K562 (cell line): ENCODE measurements around the gene CT45A9. TPM values are rescaled to one million over a fixed set of nuclear protein-coding genes. Genes with fewer than 3 reads are reported as not detected.

ENCODE experiments used
- BCOR ChIP-seq: fragments of 450-650 bp; IDR thresholded peaks from 2 replicates; pipeline ENCODE4 v1.6.1; 2016
- CREB1 ChIP-seq, 2 experiments: sonication (generic) in 1 of 2; formaldehyde crosslinking in 1 of 2; IDR thresholded peaks; 2 replicates each; pipeline versions ENCODE4 v1.6.1 to v1.8.0; 2012 to 2022; ENCODE audit warnings: inconsistent platforms in 1 of 2, mild to moderate bottlenecking in 1 of 2, missing genetic modification reagents in 1 of 2, moderate library complexity in 1 of 2
- CTBP1 ChIP-seq: fragments of 450-650 bp; IDR thresholded peaks from 2 replicates; pipeline ENCODE4 v1.6.1; 2016; ENCODE audit warnings: borderline replicate concordance
- CXXC5 ChIP-seq: fragments of 250-450 bp; sonication (Bioruptor Pico); IDR thresholded peaks from 2 replicates; pipeline ENCODE4 v1.8.0; 2022; ENCODE audit warnings: inconsistent platforms, mild to moderate bottlenecking, moderate library complexity
- DMBX1 ChIP-seq: fragments of 250-450 bp; sonication (Bioruptor Pico); IDR thresholded peaks from 2 replicates; pipeline ENCODE4 v1.8.0; 2022; ENCODE audit warnings: inconsistent platforms, mild to moderate bottlenecking, moderate library complexity, borderline replicate concordance
- ELF4 ChIP-seq: fragments of 450-650 bp; formaldehyde crosslinking; IDR thresholded peaks from 2 replicates; pipeline ENCODE4 v1.4.0; 2022; ENCODE audit warnings: missing genetic modification characterization
- EP400 ChIP-seq: fragments of 450-650 bp; IDR thresholded peaks from 2 replicates; pipeline ENCODE4 v1.6.1; 2017; ENCODE audit warnings: antibody characterized with exemption, mild to moderate bottlenecking, moderate library complexity
- EZH2 ChIP-seq: IDR thresholded peaks from 2 replicates; pipeline ENCODE4 v1.6.1; 2012; ENCODE audit warnings: low read depth, mild to moderate bottlenecking, inconsistent platforms, low read length, borderline replicate concordance
- FOSL1 ChIP-seq: fragments of 200-800 bp; sonication (Bioruptor generic); conservative IDR thresholded peaks from 2 replicates; pipeline ENCODE4 v1.6.1; 2016; ENCODE audit warnings: missing genetic modification characterization, missing compliant biosample characterization
- HDAC3 ChIP-seq: fragments of 450-650 bp; IDR thresholded peaks from 2 replicates; pipeline ENCODE4 v1.6.1; 2018; ENCODE audit warnings: borderline replicate concordance, mild to moderate bottlenecking, moderate library complexity; ENCODE audit not compliant: partially characterized antibody
- HEY1 ChIP-seq: fragments of 250-450 bp; sonication (Bioruptor Pico); IDR thresholded peaks from 2 replicates; pipeline ENCODE4 v1.5.0; 2020; ENCODE audit warnings: mild to moderate bottlenecking, moderate library complexity, borderline replicate concordance
- KHSRP ChIP-seq: fragments of 450-650 bp; IDR thresholded peaks from 2 replicates; pipeline ENCODE4 v1.6.1; 2017
- MAFG ChIP-seq: fragments of 450-650 bp; conservative IDR thresholded peaks from 2 replicates; pipeline ENCODE4 v1.6.1; 2016; ENCODE audit warnings: missing genetic modification characterization, missing compliant biosample characterization
- NCOA1 ChIP-seq: fragments of 450-650 bp; IDR thresholded peaks from 2 replicates; pipeline ENCODE4 v1.6.1; 2016; ENCODE audit warnings: low read depth
- RCOR1 ChIP-seq, 2 experiments: IDR thresholded peaks; 2 replicates each; pipeline ENCODE4 v1.6.1; 2012; ENCODE audit warnings: low read depth in 2 of 2, low read length in 2 of 2, borderline replicate concordance in 1 of 2, improper control_type of control experiment in 1 of 2
- TAF1 ChIP-seq: IDR thresholded peaks from 2 replicates; pipeline ENCODE4 v1.6.1; 2011; ENCODE audit warnings: mild to moderate bottlenecking, low read length, moderate library complexity; ENCODE audit not compliant: insufficient read depth, control insufficient read depth, severe bottlenecking; ENCODE audit errors: extremely low read depth
- TBL1XR1 ChIP-seq, 2 experiments: IDR thresholded peaks; 2 replicates each; pipeline ENCODE4 v1.6.1; 2012; ENCODE audit warnings: improper control_type of control experiment in 2 of 2, low read length in 2 of 2, mild to moderate bottlenecking in 1 of 2
- ZBED1 ChIP-seq: IDR thresholded peaks from 2 replicates; pipeline ENCODE4 v1.6.1; 2014
- ZNF197 ChIP-seq: fragments of 200-800 bp; sonication (Bioruptor generic); IDR thresholded peaks from 2 replicates; pipeline ENCODE4 v1.6.1; 2016; ENCODE audit warnings: low read depth, missing genetic modification characterization, missing compliant biosample characterization
- ZNF589 ChIP-seq: fragments of 200-800 bp; sonication (Bioruptor generic); IDR thresholded peaks from 2 replicates; pipeline ENCODE4 v1.6.1; 2016; ENCODE audit warnings: low read depth, missing genetic modification characterization, missing compliant biosample characterization
- ZZZ3 ChIP-seq: fragments of 450-650 bp; IDR thresholded peaks from 2 replicates; pipeline ENCODE4 v1.6.1; 2016; ENCODE audit warnings: antibody characterized with exemption, mild to moderate bottlenecking, moderate library complexity
- polyA plus RNA-seq, 8 experiments: library from polyadenylated mRNA; depleted of rRNA in 4 of 8; stranded (reverse) in 5 of 8; unstranded in 3 of 8; fragments of >200 nt; fragmentation: Nextera tagmentation in 2 of 8; fragmentation: Illumina TruSeq in 1 of 8; extraction: Ambion mirVana in 2 of 8; extraction: Trizol in 1 of 8; gene quantifications; 2 replicates each; pipeline versions ENCODE4 v1.2.1 to v1.2.3, GENCODE V29; 2011 to 2014; ENCODE audit warnings: inconsistent platforms in 1 of 8, missing spikeins in 1 of 8
- total RNA-seq, 7 experiments: library from RNA; depleted of rRNA in 6 of 7; stranded (reverse); fragments of >200 nt in 6 of 7; fragmentation: Illumina TruSeq in 2 of 7; extraction: Trizol in 2 of 7; gene quantifications; 2 replicates each; pipeline versions ENCODE4 v1.2.1 to v1.2.3, GENCODE V29; 2011 to 2021; ENCODE audit warnings: low replicate concordance in 1 of 7
- TF ChIP-seq, protein P1 (sequence below): fragments of 450-650 bp; conservative IDR thresholded peaks from 2 replicates; pipeline ENCODE4 v1.6.1; 2016; ENCODE audit warnings: missing genetic modification characterization, low read depth, mild to moderate bottlenecking, missing compliant biosample characterization, moderate library complexity
- TF ChIP-seq, protein P2 (sequence below), 2 experiments: fragments of 450-650 bp in 1 of 2; IDR thresholded peaks; 2 replicates each; pipeline ENCODE4 v1.6.1; 2011 to 2017; ENCODE audit warnings: low read depth in 2 of 2, antibody characterized with exemption in 1 of 2, borderline replicate concordance in 1 of 2, low read length in 1 of 2, mild to moderate bottlenecking in 1 of 2, mixed read lengths in 1 of 2; ENCODE audit not compliant: control insufficient read depth in 1 of 2

Gene CT45A9
- total and polyA plus RNA-seq, 9 of the 15 experiments (the other 6 are each of a cell fraction or from before 2014, with no cell fraction given), result 6.5 to 27.7 (median 9.6) TPM; not detected in 4

DNA sequence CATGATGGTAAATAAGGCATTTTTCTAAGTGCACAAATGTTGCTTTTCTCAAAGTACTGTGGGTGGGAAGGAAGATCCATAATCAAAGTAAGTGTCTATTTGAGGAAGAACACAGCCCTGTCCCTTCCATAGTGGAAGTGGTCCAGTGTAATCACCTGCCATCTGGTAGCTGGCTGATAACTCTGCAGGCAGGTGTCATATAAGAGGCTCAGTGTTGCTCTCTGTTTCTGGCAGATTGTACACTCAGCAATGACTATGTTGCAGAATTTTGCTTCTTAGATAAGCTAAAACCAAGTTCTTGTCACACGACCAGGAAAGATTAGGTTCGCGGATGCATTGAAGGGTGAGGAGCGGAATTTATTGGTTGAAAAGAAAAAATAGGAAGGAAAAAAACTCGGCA is 42.8 kb upstream of the CT45A9 start (continued):
- no peak for TF ChIP-seq EZH2
- peak; percentile 68; the same call in 1 of the 2 replicates for TF ChIP-seq CREB1 (IDR thresholded peaks at IDR 0.05)
- no peak for TF ChIP-seq CREB1 (CRISPR knock-in tag; IDR thresholded peaks at IDR 0.05)
- TF ChIP-seq, protein P1, sequence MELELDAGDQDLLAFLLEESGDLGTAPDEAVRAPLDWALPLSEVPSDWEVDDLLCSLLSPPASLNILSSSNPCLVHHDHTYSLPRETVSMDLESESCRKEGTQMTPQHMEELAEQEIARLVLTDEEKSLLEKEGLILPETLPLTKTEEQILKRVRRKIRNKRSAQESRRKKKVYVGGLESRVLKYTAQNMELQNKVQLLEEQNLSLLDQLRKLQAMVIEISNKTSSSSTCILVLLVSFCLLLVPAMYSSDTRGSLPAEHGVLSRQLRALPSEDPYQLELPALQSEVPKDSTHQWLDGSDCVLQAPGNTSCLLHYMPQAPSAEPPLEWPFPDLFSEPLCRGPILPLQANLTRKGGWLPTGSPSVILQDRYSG (tag), result 0 out of 2 replicates have a peak, but pooled peaks have one; percentile 42
- TF ChIP-seq NCOA1, result peak; percentile 63; the same call in 1 of the 2 replicates
- TF ChIP-seq TBL1XR1 (IDR thresholded peaks at IDR 0.05; ENCODE audit: low read length in 2 of 2), result peak in 1 of 2 experiments; percentile 54; a peak in 1 of 4 replicates
- no peak for TF ChIP-seq ZZZ3
- TF ChIP-seq ZNF589 (CRISPR knock-in tag), result peak; percentile 90
- peak; percentile 79 for TF ChIP-seq HDAC3
- peak; percentile 64 for TF ChIP-seq MAFG
- TF ChIP-seq ZNF197 (CRISPR knock-in tag), result peak; percentile 68; the same call in 1 of the 2 replicates
- peak; percentile 90 for TF ChIP-seq CTBP1
- TF ChIP-seq TAF1, result peak; percentile 30
- TF ChIP-seq ELF4 (CRISPR knock-in tag), result peak; percentile 60; the same call in 1 of the 2 replicates
- TF ChIP-seq, protein P2, sequence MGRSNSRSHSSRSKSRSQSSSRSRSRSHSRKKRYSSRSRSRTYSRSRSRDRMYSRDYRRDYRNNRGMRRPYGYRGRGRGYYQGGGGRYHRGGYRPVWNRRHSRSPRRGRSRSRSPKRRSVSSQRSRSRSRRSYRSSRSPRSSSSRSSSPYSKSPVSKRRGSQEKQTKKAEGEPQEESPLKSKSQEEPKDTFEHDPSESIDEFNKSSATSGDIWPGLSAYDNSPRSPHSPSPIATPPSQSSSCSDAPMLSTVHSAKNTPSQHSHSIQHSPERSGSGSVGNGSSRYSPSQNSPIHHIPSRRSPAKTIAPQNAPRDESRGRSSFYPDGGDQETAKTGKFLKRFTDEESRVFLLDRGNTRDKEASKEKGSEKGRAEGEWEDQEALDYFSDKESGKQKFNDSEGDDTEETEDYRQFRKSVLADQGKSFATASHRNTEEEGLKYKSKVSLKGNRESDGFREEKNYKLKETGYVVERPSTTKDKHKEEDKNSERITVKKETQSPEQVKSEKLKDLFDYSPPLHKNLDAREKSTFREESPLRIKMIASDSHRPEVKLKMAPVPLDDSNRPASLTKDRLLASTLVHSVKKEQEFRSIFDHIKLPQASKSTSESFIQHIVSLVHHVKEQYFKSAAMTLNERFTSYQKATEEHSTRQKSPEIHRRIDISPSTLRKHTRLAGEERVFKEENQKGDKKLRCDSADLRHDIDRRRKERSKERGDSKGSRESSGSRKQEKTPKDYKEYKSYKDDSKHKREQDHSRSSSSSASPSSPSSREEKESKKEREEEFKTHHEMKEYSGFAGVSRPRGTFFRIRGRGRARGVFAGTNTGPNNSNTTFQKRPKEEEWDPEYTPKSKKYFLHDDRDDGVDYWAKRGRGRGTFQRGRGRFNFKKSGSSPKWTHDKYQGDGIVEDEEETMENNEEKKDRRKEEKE (IDR thresholded peaks at IDR 0.05; ENCODE audit: borderline replicate concordance in 1 of 2, control insufficient read depth in 1 of 2, low read depth in 2 of 2, low read length in 1 of 2), result 0 out of 4 replicates have a peak, but pooled peaks of 1 of the 2 experiments have one; percentile 13
- TF ChIP-seq HEY1 (CRISPR knock-in tag), result 0 out of 2 replicates have a peak, but pooled peaks have one; percentile 46
- peak; percentile 83 to 92; a peak in 3 of 4 replicates for TF ChIP-seq RCOR1 (IDR thresholded peaks at IDR 0.05; ENCODE audit: borderline replicate concordance in 1 of 2, low read depth in 2 of 2, low read length in 2 of 2)
- TF ChIP-seq BCOR, result peak; percentile 88
- TF ChIP-seq FOSL1 (tag), result peak; percentile 91
- TF ChIP-seq ZBED1, result peak; percentile 85; the same call in 1 of the 2 replicates
- TF ChIP-seq EP400, result no peak
- peak; percentile 81 for TF ChIP-seq DMBX1
- TF ChIP-seq CXXC5 (CRISPR knock-in tag), result peak; percentile 74
- TF ChIP-seq KHSRP, result peak; percentile 72; the same call in 1 of the 2 replicates
